ENCODE measurements around the gene LIME1.
"Not testable (repeated sequence)": the region's sequence is repeated elsewhere in the genome, so short reads cannot be mapped to it uniquely, and the experiment has no call there.

The LIME1 gene

GRCh38 chr20:63773571-63774241, 37.2 kb downstream of the LIME1 start:
- no peak for DNase-seq (ENCODE audit: low read depth, low spot score)

GRCh38 chr20:63774306-63774705, 37.8 kb downstream of the LIME1 start:
- DNase-seq (ENCODE audit: low read depth, low spot score): no peak

DNA sequence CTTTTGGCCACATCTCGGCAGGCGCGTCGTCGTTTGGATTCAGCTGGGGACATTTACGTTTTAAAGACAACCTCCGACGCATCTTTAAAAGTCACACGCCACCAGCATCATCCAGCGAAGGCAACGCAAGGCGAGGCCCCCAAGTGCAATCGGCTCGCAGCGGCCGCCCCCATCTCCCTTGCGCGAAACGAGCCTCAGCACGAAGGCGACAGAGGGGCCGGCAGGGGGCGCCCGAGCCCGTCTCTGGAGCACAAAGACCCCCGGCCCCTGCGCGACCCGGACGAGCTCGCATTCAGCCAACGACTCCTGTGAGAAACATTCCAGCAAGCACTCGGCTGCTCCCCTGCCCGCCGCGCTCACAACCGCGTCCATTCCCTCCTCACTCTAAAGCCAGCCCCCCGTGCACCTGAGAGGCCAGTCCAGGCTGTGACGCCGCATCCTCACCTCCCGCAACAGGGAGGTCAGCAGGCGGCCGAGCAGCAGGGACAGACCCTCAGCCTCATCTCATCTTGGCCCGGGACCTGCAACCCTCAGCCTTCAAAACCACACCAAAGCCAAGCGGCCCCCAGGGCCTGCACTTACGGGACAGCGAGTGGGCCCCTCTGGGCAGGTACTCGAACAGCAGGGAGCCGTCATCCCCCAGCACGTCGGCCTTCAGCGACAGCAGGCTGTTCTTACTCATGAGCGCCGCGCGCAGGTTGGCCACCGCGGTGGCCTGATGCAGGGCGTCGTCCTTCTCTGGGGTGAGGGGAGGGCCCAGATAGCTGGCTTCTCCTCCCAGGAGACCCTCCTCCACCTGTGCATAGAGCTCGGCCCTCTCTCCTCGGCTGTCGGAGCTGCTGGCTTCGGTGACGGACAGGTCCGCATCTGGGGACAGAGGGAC, 38.9 kb downstream of the LIME1 start:
- peak; percentile 87 for DNase-seq (ENCODE audit: low read depth, low spot score)

DNA sequence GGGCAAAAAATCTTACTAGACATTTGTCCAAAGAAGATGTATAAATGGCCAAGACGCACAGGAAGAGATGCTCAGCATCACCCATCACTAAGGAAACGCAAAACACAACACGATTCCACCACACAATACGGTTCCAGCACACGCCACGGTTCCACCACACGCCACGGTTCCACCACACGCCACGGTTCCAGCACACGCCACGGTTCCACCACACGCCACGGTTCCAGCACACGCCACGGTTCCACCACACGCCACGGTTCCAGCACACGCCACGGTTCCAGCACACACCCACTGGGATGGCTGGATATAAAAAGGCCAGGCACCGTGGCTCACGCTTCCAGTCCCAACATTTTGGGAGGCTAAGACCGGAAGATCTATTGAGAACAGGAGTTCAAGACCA, 40.4 kb downstream of the LIME1 start:
- DNase-seq (ENCODE audit: low read depth, low spot score): not testable (repeated sequence)

GRCh38 chr20:63777614-63778013, 41.1 kb downstream of the LIME1 start:
- DNase-seq (ENCODE audit: low read depth, low spot score): no peak

GRCh38 chr20:63778034-63778752, 41.7 kb downstream of the LIME1 start:
- DNase-seq (ENCODE audit: low read depth, low spot score): peak; percentile 63

DNA sequence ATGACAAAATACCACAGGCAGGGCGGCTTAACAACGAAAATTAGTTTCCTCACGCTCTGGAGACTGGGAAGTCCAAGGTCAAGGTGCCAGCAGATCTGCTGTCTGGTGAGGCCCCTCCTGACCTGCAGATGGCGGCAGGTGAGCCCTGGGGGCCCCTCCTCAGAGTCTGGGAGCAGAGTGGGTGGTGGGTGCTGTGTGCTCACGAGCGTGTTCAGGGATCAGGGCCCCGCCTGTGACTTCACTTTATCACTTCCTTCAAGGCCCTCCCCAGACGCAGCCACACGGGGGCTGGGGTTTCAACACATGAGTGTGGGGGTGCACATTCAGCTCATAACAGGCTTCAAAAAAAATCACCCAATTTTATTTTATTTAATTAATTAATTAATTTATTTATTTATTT, 42.4 kb downstream of the LIME1 start:
- no peak for DNase-seq (ENCODE audit: low read depth, low spot score)

DNA sequence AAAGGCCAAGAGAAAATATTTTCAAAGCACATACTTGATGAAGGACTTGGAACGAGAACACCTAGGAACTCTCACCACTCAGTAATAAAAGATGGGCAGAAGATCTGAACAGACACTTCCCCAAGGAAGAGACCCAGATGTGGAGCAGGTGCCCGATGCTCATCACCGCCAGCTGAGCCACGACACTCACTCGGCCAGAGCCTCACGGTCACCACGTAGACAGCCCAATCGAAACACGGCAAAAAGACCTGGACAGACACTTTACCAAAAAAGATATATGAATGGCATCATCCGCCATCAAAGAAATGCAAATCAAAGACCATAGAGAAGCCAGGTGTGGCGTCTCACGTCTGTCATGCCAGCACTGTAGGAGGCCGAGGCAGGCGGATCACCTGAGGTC, 44.7 kb downstream of the LIME1 start:
- no peak for DNase-seq (ENCODE audit: low read depth, low spot score)

- no peak for DNase-seq (ENCODE audit: low read depth, low spot score)
Observed at GRCh38 chr20:63782051-63782471, 45.6 kb downstream of the LIME1 start.

GRCh38 chr20:63782521-63782971, 46.1 kb downstream of the LIME1 start:
- DNase-seq (ENCODE audit: low read depth, low spot score): no peak

GRCh38 chr20:63783970-63784369, 47.5 kb downstream of the LIME1 start:
- no peak for DNase-seq (ENCODE audit: low read depth, low spot score)

GRCh38 chr20:63785691-63786131, 49.2 kb downstream of the LIME1 start:
- no peak for DNase-seq (ENCODE audit: low read depth, low spot score)

DNA sequence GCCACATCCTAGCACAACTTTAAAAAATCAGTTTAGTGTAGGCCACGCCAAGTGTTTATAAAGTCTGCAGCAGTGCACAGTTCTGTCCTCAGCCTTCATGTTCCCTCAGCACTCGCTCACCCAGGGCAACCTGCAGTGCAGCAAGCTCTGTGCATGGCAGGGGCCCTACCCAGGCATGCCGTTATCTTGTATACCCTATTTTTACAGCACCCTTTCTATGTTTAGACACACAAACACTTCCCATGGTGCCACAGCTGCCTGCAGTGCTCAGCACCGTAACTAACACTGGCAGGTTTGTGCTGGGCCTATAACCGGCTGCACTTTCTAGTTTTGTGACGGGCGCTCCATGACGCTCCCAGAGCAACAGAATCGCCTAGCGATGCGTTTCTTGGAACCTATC, 50.8 kb downstream of the LIME1 start:
- no peak for DNase-seq (ENCODE audit: low read depth, low spot score)

GRCh38 chr20:63787749-63788148, 51.3 kb downstream of the LIME1 start:
- no peak for DNase-seq (ENCODE audit: low read depth, low spot score)
